ENCODE results near the gene NSUN4.

DNA sequence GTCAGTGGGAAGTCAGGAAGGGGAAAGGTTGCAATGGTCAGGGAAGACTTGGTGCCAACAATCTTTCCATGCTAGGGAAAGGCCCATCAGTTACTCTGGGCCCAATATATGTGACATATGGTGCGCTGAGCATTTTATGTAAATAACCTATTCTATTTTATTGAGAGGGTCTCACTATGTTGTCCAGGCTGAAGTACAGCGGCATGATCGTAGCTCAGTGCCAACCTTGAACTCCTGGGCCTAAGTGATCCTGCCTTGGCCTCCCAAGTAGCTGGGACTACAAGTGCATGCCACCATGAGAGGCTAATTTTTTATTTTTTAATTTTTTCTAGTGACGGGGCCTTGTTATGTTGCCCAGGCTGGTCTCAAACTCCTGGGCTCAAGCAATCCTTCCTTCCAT is 30.3 kb upstream of the NSUN4 start:
- TF ChIP-seq POLR2AphosphoS5 (IDR thresholded peaks at IDR 0.05; ENCODE audit: low read depth, low read length) (no peak), SIN3A (IDR thresholded peaks at IDR 0.05; ENCODE audit: borderline replicate concordance, insufficient read depth, low read length) (no peak), TAF1 (IDR thresholded peaks at IDR 0.05; ENCODE audit: borderline replicate concordance, insufficient read depth, low read length) (no peak)
- TF ChIP-seq, protein P1, sequence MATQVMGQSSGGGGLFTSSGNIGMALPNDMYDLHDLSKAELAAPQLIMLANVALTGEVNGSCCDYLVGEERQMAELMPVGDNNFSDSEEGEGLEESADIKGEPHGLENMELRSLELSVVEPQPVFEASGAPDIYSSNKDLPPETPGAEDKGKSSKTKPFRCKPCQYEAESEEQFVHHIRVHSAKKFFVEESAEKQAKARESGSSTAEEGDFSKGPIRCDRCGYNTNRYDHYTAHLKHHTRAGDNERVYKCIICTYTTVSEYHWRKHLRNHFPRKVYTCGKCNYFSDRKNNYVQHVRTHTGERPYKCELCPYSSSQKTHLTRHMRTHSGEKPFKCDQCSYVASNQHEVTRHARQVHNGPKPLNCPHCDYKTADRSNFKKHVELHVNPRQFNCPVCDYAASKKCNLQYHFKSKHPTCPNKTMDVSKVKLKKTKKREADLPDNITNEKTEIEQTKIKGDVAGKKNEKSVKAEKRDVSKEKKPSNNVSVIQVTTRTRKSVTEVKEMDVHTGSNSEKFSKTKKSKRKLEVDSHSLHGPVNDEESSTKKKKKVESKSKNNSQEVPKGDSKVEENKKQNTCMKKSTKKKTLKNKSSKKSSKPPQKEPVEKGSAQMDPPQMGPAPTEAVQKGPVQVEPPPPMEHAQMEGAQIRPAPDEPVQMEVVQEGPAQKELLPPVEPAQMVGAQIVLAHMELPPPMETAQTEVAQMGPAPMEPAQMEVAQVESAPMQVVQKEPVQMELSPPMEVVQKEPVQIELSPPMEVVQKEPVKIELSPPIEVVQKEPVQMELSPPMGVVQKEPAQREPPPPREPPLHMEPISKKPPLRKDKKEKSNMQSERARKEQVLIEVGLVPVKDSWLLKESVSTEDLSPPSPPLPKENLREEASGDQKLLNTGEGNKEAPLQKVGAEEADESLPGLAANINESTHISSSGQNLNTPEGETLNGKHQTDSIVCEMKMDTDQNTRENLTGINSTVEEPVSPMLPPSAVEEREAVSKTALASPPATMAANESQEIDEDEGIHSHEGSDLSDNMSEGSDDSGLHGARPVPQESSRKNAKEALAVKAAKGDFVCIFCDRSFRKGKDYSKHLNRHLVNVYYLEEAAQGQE (IDR thresholded peaks at IDR 0.05; ENCODE audit: insufficient read depth in 1 of 2, low read depth in 2 of 2, low read length in 2 of 2), result no peak
